Endothelial cell of umbilical vein (primary cell): ENCODE measurements around the gene ABI3BP.

Experiments
- MYC ChIP-seq: IDR thresholded peaks from one replicate; pipeline ENCODE4 v1.6.1; 2011; ENCODE audit warnings: mild to moderate bottlenecking, low read depth, low read length
- POLR2A ChIP-seq: IDR thresholded peaks from 2 replicates; pipeline ENCODE4 v1.6.1; 2012; ENCODE audit warnings: low read depth, mild to moderate bottlenecking, control low read depth, low read length
- POLR2AphosphoS5 ChIP-seq: IDR thresholded peaks from 2 replicates; pipeline ENCODE4 v1.6.1; 2012; ENCODE audit warnings: low read depth, mild to moderate bottlenecking, control low read depth, low read length, moderate library complexity; ENCODE audit not compliant: insufficient read depth
- TF ChIP-seq, protein P1 (sequence below), 2 donors: IDR thresholded peaks; 1 replicate in 1 of 2; 2 replicates in 1 of 2; pipeline ENCODE4 v1.5.1; 2011; ENCODE audit warnings: low read length in 2 of 2, mild to moderate bottlenecking in 2 of 2, moderate library complexity in 2 of 2, control low read depth in 1 of 2, inconsistent platforms in 1 of 2, low read depth in 1 of 2; ENCODE audit not compliant: insufficient read depth in 1 of 2; ENCODE audit errors: extremely low read depth in 1 of 2

DNA sequence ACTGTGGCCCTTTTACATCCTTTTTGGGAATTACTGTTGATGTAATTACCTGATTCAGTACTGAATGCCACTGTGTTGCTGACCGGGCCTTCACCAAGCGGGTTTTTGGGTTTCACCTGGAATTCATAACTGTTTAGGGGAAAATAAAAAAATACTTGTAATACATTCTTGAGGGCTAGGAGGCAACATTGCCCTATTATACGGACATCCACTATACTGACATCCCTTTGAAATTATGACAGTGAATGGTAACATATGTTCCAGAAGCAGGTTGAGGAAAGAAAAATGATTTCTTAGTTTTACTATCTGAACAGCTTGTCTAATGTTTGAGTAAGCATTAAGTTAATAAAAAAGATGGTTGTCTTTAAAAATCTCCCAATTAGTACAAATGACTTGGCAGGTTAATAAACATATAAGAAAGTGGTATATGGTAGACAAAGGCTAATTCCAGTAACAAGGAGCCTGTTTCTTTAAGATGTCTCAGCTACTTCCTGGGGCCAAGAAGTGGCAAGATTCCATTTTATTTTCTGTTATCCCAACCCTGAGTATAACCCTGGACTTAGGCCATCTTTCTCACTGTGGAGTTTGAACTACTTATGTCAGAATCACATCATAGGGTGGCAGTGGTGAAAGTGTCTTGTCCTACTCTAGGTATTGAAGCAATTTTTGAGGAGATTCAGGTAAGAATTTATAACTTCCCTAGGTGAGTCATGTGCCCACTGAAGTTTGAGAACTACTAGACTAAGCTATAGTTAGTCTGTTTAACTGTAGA is 238.5 kb downstream of the ABI3BP start:
- TF ChIP-seq, protein P1, sequence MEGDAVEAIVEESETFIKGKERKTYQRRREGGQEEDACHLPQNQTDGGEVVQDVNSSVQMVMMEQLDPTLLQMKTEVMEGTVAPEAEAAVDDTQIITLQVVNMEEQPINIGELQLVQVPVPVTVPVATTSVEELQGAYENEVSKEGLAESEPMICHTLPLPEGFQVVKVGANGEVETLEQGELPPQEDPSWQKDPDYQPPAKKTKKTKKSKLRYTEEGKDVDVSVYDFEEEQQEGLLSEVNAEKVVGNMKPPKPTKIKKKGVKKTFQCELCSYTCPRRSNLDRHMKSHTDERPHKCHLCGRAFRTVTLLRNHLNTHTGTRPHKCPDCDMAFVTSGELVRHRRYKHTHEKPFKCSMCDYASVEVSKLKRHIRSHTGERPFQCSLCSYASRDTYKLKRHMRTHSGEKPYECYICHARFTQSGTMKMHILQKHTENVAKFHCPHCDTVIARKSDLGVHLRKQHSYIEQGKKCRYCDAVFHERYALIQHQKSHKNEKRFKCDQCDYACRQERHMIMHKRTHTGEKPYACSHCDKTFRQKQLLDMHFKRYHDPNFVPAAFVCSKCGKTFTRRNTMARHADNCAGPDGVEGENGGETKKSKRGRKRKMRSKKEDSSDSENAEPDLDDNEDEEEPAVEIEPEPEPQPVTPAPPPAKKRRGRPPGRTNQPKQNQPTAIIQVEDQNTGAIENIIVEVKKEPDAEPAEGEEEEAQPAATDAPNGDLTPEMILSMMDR (IDR thresholded peaks at IDR 0.05; ENCODE audit: extremely low read depth in 1 of 2, insufficient read depth in 1 of 2, low read depth in 1 of 2, low read length in 2 of 2) = no peak
- no peak for TF ChIP-seq POLR2A
- no peak for TF ChIP-seq POLR2AphosphoS5
- no peak for TF ChIP-seq MYC
